Smooth muscle cell (in vitro differentiated cells): ENCODE data around the gene OXLD1. TPM values are rescaled to one million over a fixed set of nuclear protein-coding genes. Genes with fewer than 3 reads are reported as not detected.

Experiments
- DNase-seq: peaks from one replicate; lab custom pipeline; 2025; ENCODE audit not compliant: unreplicated experiment; lab: John Stamatoyannopoulos, UW
- H2AFZ ChIP-seq: fragments of 200-600 bp; sonication (generic); 2 replicates; pipeline ENCODE4 v1.6.0; 2016; ENCODE audit warnings: antibody characterized with exemption, low read depth, mild to moderate bottlenecking
- H3F3A ChIP-seq: fragments of 200-600 bp; sonication (generic); 2 replicates; pipeline ENCODE4 v1.6.0; 2017; ENCODE audit warnings: antibody characterized with exemption, low read depth
- H3K27ac ChIP-seq: fragments of 200-600 bp; sonication (generic); 2 replicates; pipeline ENCODE4 v1.5.1; 2016; ENCODE audit warnings: low read depth, mild to moderate bottlenecking
- H3K27me3 ChIP-seq: fragments of 200-600 bp; sonication (generic); 2 replicates; pipeline ENCODE4 v1.6.1; 2016; ENCODE audit warnings: low read depth, mild to moderate bottlenecking
- H3K36me3 ChIP-seq: fragments of 200-600 bp; sonication (generic); 2 replicates; pipeline ENCODE4 v1.5.1; 2016; ENCODE audit warnings: low read depth
- H3K4me1 ChIP-seq: fragments of 200-600 bp; sonication (generic); 2 replicates; pipeline ENCODE4 v1.5.1; 2016; ENCODE audit warnings: low read depth
- H3K4me2 ChIP-seq: fragments of 200-600 bp; sonication (generic); 2 replicates; pipeline ENCODE4 v1.6.0; 2016; ENCODE audit warnings: mild to moderate bottlenecking
- H3K4me3 ChIP-seq: fragments of 200-600 bp; sonication (generic); 2 replicates; pipeline ENCODE4 v1.5.1; 2016; ENCODE audit warnings: mild to moderate bottlenecking
- H3K79me2 ChIP-seq: fragments of 200-600 bp; sonication (generic); 2 replicates; pipeline ENCODE4 v1.6.0; 2016; ENCODE audit warnings: low read depth, mild to moderate bottlenecking
- H3K9ac ChIP-seq: fragments of 200-600 bp; sonication (generic); 2 replicates; pipeline ENCODE4 v1.6.0; 2016; ENCODE audit warnings: low read depth
- H3K9me3 ChIP-seq: fragments of 200-600 bp; sonication (generic); replicated peaks from 2 replicates; pipeline ENCODE4 v1.5.1; 2016; ENCODE audit warnings: low read depth
- H4K20me1 ChIP-seq: fragments of 200-600 bp; sonication (generic); 2 replicates; pipeline ENCODE4 v1.6.0; 2016; ENCODE audit warnings: low read depth
- WGBS: methylation state at CpG from one replicate; pipeline ENCODE4 v1.1.7; 2016; ENCODE audit warnings: low lambda C conversion rate; 5-methylcytosine and 5-hydroxymethylcytosine counted together
- polyA plus RNA-seq: library from polyadenylated mRNA; unstranded; fragments of >200 nt; fragmentation: Nextera tagmentation; extraction: Ambion mirVana; gene quantifications from 2 replicates; pipeline ENCODE4 v1.2.1, GENCODE V29; 2016
- total RNA-seq: library from RNA; depleted of rRNA; stranded (reverse); fragments of >200 nt; gene quantifications from 2 replicates; pipeline ENCODE4 v1.2.3, GENCODE V29; 2014
- TF ChIP-seq, protein P1 (sequence below): fragments of 200-600 bp; sonication (generic); IDR thresholded peaks from 2 replicates; pipeline ENCODE4 v1.5.1; 2017; ENCODE audit warnings: borderline replicate concordance, mild to moderate bottlenecking, antibody characterized with exemption; ENCODE audit not compliant: insufficient read depth, poor library complexity, severe bottlenecking

OXLD1 gene
- total and polyA plus RNA-seq, 2 experiments from 2014 or later: 13.0 to 32.3 TPM

DNA sequence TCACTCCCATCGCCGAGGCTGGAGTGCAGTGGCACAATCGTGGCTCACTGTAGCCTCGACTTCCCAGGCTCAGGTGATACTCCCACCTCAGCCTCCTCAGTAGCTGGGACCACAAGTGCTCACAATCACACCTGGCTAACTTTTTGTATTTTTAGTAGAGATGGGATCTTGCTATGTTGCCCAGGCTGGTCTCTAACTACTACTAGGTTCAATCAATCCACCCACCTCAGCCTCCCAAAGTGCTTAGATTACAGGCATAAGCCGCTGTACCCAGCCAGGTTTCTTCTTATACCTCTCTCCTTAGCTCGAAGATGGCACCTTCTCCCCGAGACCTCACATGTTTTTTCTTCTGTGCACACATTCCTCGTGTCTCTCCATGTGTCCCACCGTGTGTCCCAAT, 26.4 kb downstream of the OXLD1 start:
- Histone ChIP-seq H3F3A (peaks cover 4% of the 10 kb centered on the region), H3K79me2 (peaks cover 17% of the 10 kb centered on the region), H3K4me3 (no peak overlapping the region), H3K4me2 (no peak overlapping the region), H3K27me3 (no peaks in the 10 kb centered on the region), H4K20me1 (peaks cover 16% of the 10 kb centered on the region), H2AFZ (no peak overlapping the region), H3K4me1 (peaks cover 17% of the 10 kb centered on the region), H3K27ac (no peak overlapping the region), H3K9me3 (no peaks in the 10 kb centered on the region), H3K9ac (no peak overlapping the region), H3K36me3 (no peaks in the 10 kb centered on the region)
- no peak for DNase-seq
- WGBS: 96% methylated on average over 9 of the region's 9 CpGs
- TF ChIP-seq, protein P1, sequence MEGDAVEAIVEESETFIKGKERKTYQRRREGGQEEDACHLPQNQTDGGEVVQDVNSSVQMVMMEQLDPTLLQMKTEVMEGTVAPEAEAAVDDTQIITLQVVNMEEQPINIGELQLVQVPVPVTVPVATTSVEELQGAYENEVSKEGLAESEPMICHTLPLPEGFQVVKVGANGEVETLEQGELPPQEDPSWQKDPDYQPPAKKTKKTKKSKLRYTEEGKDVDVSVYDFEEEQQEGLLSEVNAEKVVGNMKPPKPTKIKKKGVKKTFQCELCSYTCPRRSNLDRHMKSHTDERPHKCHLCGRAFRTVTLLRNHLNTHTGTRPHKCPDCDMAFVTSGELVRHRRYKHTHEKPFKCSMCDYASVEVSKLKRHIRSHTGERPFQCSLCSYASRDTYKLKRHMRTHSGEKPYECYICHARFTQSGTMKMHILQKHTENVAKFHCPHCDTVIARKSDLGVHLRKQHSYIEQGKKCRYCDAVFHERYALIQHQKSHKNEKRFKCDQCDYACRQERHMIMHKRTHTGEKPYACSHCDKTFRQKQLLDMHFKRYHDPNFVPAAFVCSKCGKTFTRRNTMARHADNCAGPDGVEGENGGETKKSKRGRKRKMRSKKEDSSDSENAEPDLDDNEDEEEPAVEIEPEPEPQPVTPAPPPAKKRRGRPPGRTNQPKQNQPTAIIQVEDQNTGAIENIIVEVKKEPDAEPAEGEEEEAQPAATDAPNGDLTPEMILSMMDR: no peak

DNA sequence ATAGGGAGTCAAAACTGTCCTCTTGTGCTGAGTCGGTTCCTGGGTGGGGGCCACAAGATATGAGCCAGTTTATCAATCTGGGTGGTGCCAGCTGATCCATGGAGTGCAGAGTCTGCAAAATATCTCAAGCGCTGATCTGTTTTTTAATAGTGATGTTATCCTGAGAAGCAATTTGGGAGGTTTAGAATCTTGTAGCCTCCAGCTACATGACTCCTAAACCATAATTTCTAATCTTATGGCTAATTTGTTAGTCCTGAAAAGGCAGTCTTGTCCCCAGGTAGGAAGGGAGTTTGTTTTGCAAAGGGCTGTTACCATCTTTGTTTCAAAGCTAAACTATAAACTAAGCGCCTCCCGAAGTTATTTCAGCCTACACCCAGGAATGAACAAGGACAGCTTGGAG, 27.7 kb downstream of the OXLD1 start:
- Histone ChIP-seq H3K9me3 (no peaks in the 10 kb centered on the region), H2AFZ (no peak overlapping the region), H3K27ac (no peak overlapping the region), H3K27me3 (no peaks in the 10 kb centered on the region), H4K20me1 (peaks cover 30% of the 10 kb centered on the region), H3K4me1 (peaks cover 17% of the 10 kb centered on the region), H3K4me2 (no peak overlapping the region), H3K9ac (no peak overlapping the region), H3K4me3 (no peak overlapping the region), H3K36me3 (no peaks in the 10 kb centered on the region), H3F3A (peaks cover 4% of the 10 kb centered on the region), H3K79me2 (peaks cover 30% of the 10 kb centered on the region)
- TF ChIP-seq, protein P1: no peak
- no peak for DNase-seq
- WGBS: 82% methylated on average over 4 of the region's 4 CpGs

DNA sequence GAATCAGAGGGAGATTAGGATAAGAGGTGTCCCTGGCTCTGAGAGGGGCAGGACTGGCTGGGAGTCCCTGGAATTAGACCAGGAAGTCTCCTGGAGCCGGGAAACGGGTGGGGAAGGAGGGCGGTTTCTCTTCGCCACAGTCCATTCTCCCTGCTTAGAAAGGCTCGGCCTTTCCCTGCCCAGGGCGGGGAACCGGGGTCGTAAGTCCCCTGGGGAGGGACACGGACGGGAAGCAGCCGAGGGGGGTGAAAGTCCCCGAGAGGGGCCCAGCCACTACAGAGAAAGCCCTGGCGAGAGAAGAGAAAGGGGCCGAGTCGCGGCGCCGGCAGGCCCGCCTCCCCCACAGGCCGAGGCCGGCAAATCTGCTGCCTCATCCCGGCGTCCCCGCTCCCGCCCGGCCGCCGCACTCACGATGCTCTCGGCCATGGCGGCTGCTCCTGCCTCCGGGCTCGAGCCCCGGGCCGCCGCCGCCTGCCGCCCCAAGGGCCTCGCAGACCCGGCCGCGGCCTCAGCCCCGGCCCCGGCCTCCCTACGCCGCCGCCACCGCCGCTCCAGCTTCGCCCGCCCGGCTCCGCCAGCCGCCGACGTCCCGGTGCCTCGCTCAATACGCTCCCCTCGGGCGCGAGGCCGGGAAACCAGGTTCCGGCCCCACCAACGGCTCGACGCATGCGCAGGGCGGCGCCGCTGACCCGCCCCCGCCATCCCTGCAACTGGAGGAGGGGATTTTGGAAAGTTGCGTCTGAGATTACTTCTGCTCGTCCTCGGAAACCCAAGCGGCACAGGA, 29.7 kb downstream of the OXLD1 start, which contains the start of the genes NPLOC4 and TSPAN10:
Gene NPLOC4 (minus strand): TSS at position 608 of the 784 bp plus-strand sequence. CDS start 182 bp downstream, at position 426.
Gene TSPAN10 (plus strand): TSS at position 692 of the 784 bp plus-strand sequence. CDS start 5,217 bp downstream, outside the sequence.
- H3K79me2 ChIP-seq: peaks cover 50% of the 10 kb centered on the region
- no peaks in the 10 kb centered on the region for H3K27me3 ChIP-seq
- peaks cover 11% of the 10 kb centered on the region for H3K4me1 ChIP-seq
- H3K27ac ChIP-seq: peak within 1 kb of the TSS; percentile 91
- no peaks in the 10 kb centered on the region for H3K36me3 ChIP-seq
- peak within 1 kb of the TSS; percentile 89 for H3K4me2 ChIP-seq
- H3K9me3 ChIP-seq: no peaks in the 10 kb centered on the region
- H4K20me1 ChIP-seq: peaks cover 49% of the 10 kb centered on the region
- peak within 1 kb of the TSS; percentile 93 for H3K9ac ChIP-seq
- peak within 1 kb of the TSS; percentile 72 for H3K4me3 ChIP-seq
- TF ChIP-seq, protein P1: no peak
- peak; percentile 76 for DNase-seq
- H2AFZ ChIP-seq: peak within 1 kb of the TSS; percentile 78
- peaks cover 4% of the 10 kb centered on the region for H3F3A ChIP-seq
- WGBS: 1% methylated on average over 39 of the region's 77 CpGs
